ENCODE measurements around the gene ACKR3.

DNA sequence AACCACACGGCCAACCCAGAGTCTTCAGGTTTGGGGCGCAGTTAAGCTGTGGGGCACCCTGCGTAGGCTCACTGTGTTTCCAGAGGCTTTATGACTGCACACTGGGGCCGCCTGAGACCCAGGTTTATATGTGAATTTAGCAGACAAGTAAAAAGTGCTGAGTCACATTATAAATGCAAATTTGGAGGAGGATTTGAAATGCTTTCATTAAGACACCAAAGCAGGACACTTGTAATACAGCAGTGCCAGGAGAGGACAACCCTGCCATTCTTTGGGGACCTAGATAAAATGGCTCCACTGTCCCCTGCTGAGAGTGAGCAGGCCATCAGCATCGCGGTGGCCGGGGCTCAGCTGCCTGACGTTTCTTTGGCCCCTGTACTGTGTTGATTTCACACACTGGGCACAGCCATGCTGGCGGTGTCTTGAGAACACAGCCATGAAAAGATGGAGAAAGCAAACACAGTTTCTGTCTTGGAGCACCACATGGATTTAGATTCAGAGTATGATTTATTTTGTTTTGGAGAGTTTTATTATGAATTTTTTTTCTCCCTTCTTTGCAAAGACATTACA is 10.2 kb downstream of the ACKR3 start:
- TF ChIP-seq, protein P1, sequence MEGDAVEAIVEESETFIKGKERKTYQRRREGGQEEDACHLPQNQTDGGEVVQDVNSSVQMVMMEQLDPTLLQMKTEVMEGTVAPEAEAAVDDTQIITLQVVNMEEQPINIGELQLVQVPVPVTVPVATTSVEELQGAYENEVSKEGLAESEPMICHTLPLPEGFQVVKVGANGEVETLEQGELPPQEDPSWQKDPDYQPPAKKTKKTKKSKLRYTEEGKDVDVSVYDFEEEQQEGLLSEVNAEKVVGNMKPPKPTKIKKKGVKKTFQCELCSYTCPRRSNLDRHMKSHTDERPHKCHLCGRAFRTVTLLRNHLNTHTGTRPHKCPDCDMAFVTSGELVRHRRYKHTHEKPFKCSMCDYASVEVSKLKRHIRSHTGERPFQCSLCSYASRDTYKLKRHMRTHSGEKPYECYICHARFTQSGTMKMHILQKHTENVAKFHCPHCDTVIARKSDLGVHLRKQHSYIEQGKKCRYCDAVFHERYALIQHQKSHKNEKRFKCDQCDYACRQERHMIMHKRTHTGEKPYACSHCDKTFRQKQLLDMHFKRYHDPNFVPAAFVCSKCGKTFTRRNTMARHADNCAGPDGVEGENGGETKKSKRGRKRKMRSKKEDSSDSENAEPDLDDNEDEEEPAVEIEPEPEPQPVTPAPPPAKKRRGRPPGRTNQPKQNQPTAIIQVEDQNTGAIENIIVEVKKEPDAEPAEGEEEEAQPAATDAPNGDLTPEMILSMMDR (conservative IDR thresholded peaks at IDR 0.05; ENCODE audit: low read depth in 2 of 2), result no peak
- TF ChIP-seq POLR2AphosphoS5 (IDR thresholded peaks at IDR 0.05; ENCODE audit: low read depth) (no peak), NANOG (IDR thresholded peaks at IDR 0.05; ENCODE audit: borderline replicate concordance) (no peak), EZH2 (IDR thresholded peaks at IDR 0.05; ENCODE audit: low read depth, unreplicated experiment) (no peak), EZH2phosphoT487 (IDR thresholded peaks at IDR 0.05; ENCODE audit: unreplicated experiment) (no peak), CREB1 (CRISPR knock-in tag; IDR thresholded peaks at IDR 0.05; ENCODE audit: low read depth) (no peak), JUNB (IDR thresholded peaks at IDR 0.05; ENCODE audit: unreplicated experiment) (no peak), ZNF114 (CRISPR knock-in tag; IDR thresholded peaks at IDR 0.05) (no peak), STAT1 (IDR thresholded peaks at IDR 0.05; ENCODE audit: unreplicated experiment) (no peak)
- TF ChIP-seq, protein P2, sequence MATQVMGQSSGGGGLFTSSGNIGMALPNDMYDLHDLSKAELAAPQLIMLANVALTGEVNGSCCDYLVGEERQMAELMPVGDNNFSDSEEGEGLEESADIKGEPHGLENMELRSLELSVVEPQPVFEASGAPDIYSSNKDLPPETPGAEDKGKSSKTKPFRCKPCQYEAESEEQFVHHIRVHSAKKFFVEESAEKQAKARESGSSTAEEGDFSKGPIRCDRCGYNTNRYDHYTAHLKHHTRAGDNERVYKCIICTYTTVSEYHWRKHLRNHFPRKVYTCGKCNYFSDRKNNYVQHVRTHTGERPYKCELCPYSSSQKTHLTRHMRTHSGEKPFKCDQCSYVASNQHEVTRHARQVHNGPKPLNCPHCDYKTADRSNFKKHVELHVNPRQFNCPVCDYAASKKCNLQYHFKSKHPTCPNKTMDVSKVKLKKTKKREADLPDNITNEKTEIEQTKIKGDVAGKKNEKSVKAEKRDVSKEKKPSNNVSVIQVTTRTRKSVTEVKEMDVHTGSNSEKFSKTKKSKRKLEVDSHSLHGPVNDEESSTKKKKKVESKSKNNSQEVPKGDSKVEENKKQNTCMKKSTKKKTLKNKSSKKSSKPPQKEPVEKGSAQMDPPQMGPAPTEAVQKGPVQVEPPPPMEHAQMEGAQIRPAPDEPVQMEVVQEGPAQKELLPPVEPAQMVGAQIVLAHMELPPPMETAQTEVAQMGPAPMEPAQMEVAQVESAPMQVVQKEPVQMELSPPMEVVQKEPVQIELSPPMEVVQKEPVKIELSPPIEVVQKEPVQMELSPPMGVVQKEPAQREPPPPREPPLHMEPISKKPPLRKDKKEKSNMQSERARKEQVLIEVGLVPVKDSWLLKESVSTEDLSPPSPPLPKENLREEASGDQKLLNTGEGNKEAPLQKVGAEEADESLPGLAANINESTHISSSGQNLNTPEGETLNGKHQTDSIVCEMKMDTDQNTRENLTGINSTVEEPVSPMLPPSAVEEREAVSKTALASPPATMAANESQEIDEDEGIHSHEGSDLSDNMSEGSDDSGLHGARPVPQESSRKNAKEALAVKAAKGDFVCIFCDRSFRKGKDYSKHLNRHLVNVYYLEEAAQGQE (IDR thresholded peaks at IDR 0.05; ENCODE audit: unreplicated experiment), result no peak
- TF ChIP-seq, protein P3, sequence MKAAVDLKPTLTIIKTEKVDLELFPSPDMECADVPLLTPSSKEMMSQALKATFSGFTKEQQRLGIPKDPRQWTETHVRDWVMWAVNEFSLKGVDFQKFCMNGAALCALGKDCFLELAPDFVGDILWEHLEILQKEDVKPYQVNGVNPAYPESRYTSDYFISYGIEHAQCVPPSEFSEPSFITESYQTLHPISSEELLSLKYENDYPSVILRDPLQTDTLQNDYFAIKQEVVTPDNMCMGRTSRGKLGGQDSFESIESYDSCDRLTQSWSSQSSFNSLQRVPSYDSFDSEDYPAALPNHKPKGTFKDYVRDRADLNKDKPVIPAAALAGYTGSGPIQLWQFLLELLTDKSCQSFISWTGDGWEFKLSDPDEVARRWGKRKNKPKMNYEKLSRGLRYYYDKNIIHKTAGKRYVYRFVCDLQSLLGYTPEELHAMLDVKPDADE (IDR thresholded peaks at IDR 0.05), result no peak

Measured in GM23338 (cell line).